Fibroblast of lung (primary cell): ENCODE data around the gene SYNM.

Experiments used
- CTCF ChIP-seq, 2 donors: IDR thresholded peaks in 1 of 2; conservative IDR thresholded peaks in 1 of 2; 1 replicate in 1 of 2; 2 replicates in 1 of 2; pipeline ENCODE4 v1.5.1; 2011 to 2012; ENCODE audit warnings: low read length in 2 of 2, control low read depth in 1 of 2, inconsistent platforms in 1 of 2, low read depth in 1 of 2, mild to moderate bottlenecking in 1 of 2
- EZH2 ChIP-seq: IDR thresholded peaks from 2 replicates; pipeline ENCODE4 v1.5.1; 2012; ENCODE audit warnings: low read length, control low read depth, mild to moderate bottlenecking; ENCODE audit errors: missing control alignments

DNA sequence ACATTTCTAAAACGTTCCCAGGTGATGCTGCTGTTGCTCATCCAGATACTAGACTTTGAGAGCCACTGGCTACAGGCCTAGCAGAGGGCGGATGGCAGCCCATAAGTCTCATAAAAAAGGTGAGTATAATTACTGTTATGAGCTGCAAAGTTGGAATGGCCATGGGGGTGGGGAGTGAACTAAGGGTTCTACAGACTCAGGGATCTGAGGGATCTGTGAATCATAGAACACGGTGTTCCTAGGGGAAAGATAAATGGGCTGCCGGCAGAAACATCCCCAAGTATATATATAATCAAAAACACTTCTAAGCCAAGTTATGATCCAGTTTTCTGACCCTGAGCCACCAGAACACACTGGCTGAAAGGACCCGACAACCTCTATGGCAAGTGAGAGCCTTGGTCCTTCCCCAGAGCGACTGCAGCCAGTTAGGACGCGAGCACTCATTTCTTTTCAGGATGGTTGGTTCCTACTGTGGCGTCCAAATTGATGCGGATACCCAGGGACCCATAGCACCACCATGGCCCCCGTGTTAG is 7.9 kb upstream of the SYNM start:
- TF ChIP-seq EZH2: no peak
- no peak for TF ChIP-seq CTCF (conservative IDR thresholded peaks at IDR 0.05 in 1 of 2, IDR thresholded peaks at IDR 0.05 in 1 of 2; ENCODE audit: low read depth in 1 of 2, low read length in 2 of 2)
